GM23248 (cell line): ENCODE measurements around the gene RTTN.

Experiments
- EZH2 ChIP-seq: fragments of 200-600 bp; sonication (generic); IDR thresholded peaks from 2 replicates; pipeline ENCODE4 v1.6.1; 2018; ENCODE audit warnings: antibody characterized with exemption, mild to moderate bottlenecking; ENCODE audit not compliant: insufficient read depth, poor library complexity, severe bottlenecking
- EZH2phosphoT487 ChIP-seq: fragments of 200-600 bp; sonication (generic); IDR thresholded peaks from 2 replicates; pipeline ENCODE4 v1.6.1; 2018; ENCODE audit warnings: antibody characterized with exemption, moderate library complexity, mild to moderate bottlenecking, low read depth; ENCODE audit not compliant: insufficient read depth

- TF ChIP-seq EZH2 (no peak), EZH2phosphoT487 (no peak)
Measured at GRCh38 chr18:70127359-70127758, 78.1 kb downstream of the RTTN start.
